SK-N-SH treated with all-trans-retinoic acid at 6 μM for 48 hours (cell line): ENCODE measurements around the gene HOXC5.

Experiments used
- CSDC2 ChIP-seq: fragments of 250-450 bp; sonication (Bioruptor Pico); IDR thresholded peaks from 2 replicates; pipeline ENCODE4 v1.5.0; 2020; ENCODE audit warnings: mild to moderate bottlenecking, moderate library complexity
- PATZ1 ChIP-seq: fragments of 250-450 bp; sonication (Bioruptor Pico); IDR thresholded peaks from 2 replicates; pipeline ENCODE4 v1.8.0; 2020; ENCODE audit warnings: mild to moderate bottlenecking, moderate library complexity, borderline replicate concordance
- POU6F1 ChIP-seq: fragments of 250-450 bp; sonication (Bioruptor Pico); IDR thresholded peaks from 2 replicates; pipeline ENCODE4 v1.8.0; 2021; ENCODE audit warnings: low read depth, mild to moderate bottlenecking, moderate library complexity, borderline replicate concordance
- RARB ChIP-seq: fragments of 250-450 bp; sonication (Bioruptor Pico); IDR thresholded peaks from 2 replicates; pipeline ENCODE4 v1.8.0; 2021; ENCODE audit warnings: mild to moderate bottlenecking, moderate library complexity
- TSHZ2 ChIP-seq: fragments of 250-450 bp; sonication (Bioruptor Pico); IDR thresholded peaks from 2 replicates; pipeline ENCODE4 v1.5.0; 2020; ENCODE audit warnings: mild to moderate bottlenecking, moderate library complexity
- ZNF565 ChIP-seq: fragments of 450-650 bp; formaldehyde crosslinking; conservative IDR thresholded peaks from 2 replicates; pipeline ENCODE4 v1.5.0; 2020; ENCODE audit warnings: low read depth, mild to moderate bottlenecking, moderate library complexity
- ZNF70 ChIP-seq: fragments of 450-650 bp; formaldehyde crosslinking; IDR thresholded peaks from 2 replicates; pipeline ENCODE4 v1.5.0; 2020; ENCODE audit warnings: mild to moderate bottlenecking, moderate library complexity

- TF ChIP-seq RARB (CRISPR knock-in tag): no peak
- no peak for TF ChIP-seq ZNF565 (CRISPR knock-in tag)
- no peak for TF ChIP-seq CSDC2 (CRISPR knock-in tag)
- TF ChIP-seq ZNF70: no peak
- TF ChIP-seq POU6F1 (CRISPR knock-in tag): no peak
- TF ChIP-seq PATZ1 (CRISPR knock-in tag): no peak
- no peak for TF ChIP-seq TSHZ2
Observed at GRCh38 chr12:54036620-54037359, 3.9 kb downstream of the HOXC5 start.
